ENCODE data around the gene TTLL10. TPM values are rescaled to one million over a fixed set of nuclear protein-coding genes. Genes with fewer than 3 reads are reported as not detected.

TTLL10 gene
- total RNA-seq, 4 donors from 2014 or later: 0.40 to 0.48 TPM; not detected in 2

DNA sequence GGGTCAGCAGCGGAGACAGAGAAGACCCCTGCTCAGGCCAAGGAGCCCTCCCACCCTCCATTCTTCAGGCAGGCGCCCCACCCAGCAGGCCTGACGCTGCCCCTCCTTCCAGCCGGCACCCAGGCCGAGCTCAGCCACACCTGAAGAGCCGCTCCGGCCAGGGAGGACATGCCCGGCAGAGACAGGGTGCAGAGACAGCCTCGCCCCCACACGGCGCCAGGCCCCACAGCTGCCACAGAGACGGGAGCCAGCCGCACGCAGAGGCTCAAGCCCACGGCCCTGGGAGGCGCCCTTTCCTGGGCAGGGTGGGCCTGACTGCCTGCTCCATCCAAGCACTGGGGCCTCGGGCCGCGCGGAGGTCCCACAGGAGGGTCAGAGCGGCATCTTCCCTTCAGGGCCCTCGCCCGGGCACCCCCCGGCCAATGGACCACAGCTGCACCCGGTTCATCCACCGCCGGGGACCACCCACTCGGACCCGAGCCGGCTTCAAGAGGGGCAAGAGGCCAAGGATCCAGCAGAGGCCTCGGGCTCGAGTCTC is 5.2 kb downstream of the TTLL10 start:
- intact Hi-C loops (cut with DNase I; ENCODE audit: low total_unique reads): no loop called here
- no peaks in the 10 kb centered on the region for H3K36me3 ChIP-seq
- DNase-seq: no peak
- in situ Hi-C loops (cut with MboI; ENCODE audit: low pct_ligation_motif_present in 1 of 4, low pct_unique_long_range_greater_than_20kb in 1 of 4, low sequenced_read_pairs in 3 of 4): no loop called here
- TF ChIP-seq, protein P1, sequence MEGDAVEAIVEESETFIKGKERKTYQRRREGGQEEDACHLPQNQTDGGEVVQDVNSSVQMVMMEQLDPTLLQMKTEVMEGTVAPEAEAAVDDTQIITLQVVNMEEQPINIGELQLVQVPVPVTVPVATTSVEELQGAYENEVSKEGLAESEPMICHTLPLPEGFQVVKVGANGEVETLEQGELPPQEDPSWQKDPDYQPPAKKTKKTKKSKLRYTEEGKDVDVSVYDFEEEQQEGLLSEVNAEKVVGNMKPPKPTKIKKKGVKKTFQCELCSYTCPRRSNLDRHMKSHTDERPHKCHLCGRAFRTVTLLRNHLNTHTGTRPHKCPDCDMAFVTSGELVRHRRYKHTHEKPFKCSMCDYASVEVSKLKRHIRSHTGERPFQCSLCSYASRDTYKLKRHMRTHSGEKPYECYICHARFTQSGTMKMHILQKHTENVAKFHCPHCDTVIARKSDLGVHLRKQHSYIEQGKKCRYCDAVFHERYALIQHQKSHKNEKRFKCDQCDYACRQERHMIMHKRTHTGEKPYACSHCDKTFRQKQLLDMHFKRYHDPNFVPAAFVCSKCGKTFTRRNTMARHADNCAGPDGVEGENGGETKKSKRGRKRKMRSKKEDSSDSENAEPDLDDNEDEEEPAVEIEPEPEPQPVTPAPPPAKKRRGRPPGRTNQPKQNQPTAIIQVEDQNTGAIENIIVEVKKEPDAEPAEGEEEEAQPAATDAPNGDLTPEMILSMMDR (IDR thresholded peaks at IDR 0.05): no peak
- TF ChIP-seq POLR2A (IDR thresholded peaks at IDR 0.05) (no peak), POLR2AphosphoS5 (IDR thresholded peaks at IDR 0.05) (no peak), EP300 (IDR thresholded peaks at IDR 0.05; ENCODE audit: low read depth) (no peak)
- H3K27me3 ChIP-seq: peaks cover 34% of the 10 kb centered on the region
- no peaks in the 10 kb centered on the region for H3K9me3 ChIP-seq
- peaks cover 0 to 2% (median 0%) of the 10 kb centered on the region in 4 donors for H3K4me1 ChIP-seq
- WGBS, 2 donors (ENCODE audit: low coverage in 1 of 2): 91% methylated on average over 27 of the region's 32 CpGs; no CpG with 5 or more reads in 1 of the 2 donors
- no peak overlapping the region for H3K27ac ChIP-seq
- no peak overlapping the region for H3K4me3 ChIP-seq

DNA sequence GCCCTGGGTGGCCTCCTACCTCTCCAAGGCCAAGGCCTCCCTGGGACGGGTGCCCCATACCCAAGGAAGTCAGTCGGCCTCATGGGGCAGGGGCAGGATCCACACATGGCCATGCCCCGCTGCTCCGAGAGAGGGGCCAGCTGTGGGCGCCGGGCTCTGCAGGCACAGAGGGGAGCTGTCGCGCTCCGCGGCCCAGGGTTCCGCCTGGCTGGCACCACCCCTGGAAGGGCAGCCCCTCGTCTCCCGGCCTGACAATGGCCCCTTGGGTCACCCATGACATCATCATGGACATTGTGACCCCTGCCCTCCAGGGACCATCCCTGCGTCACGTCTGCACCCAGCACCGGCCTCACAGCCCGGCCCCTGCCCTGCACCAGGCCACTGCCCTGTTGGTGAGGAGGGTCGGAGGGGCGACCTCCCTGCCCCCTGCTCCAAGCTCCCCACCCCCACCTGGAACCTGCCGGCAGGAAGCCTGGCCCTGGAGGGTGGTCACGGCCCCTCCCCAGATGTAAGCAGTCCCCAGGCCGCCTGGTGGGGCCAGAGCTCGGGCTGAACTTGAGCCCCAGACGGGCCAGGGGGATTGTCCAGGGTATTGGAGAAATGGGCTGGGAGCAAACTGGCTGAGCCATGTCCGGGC is 5.8 kb downstream of the TTLL10 start:
- Histone ChIP-seq H3K27ac (no peak overlapping the region), H3K9me3 (no peaks in the 10 kb centered on the region), H3K4me3 (no peak overlapping the region), H3K4me1 (no peaks in the 10 kb centered on the region), H3K27me3 (peaks cover 28% of the 10 kb centered on the region), H3K36me3 (no peaks in the 10 kb centered on the region)
- DNase-seq: peak; percentile 5
- in situ Hi-C loops (cut with MboI; ENCODE audit: low pct_ligation_motif_present in 1 of 4, low pct_unique_long_range_greater_than_20kb in 1 of 4, low sequenced_read_pairs in 3 of 4): no loop called here
- intact Hi-C loops (cut with DNase I; ENCODE audit: low total_unique reads): no loop called here
- TF ChIP-seq EP300 (IDR thresholded peaks at IDR 0.05; ENCODE audit: low read depth) (no peak), POLR2AphosphoS5 (IDR thresholded peaks at IDR 0.05) (no peak), POLR2A (IDR thresholded peaks at IDR 0.05) (no peak)
- TF ChIP-seq, protein P1 (IDR thresholded peaks at IDR 0.05): no peak
- 86% methylated on average over 12 of the region's 25 CpGs; no CpG with 5 or more reads in 1 of the 2 donors for WGBS, 2 donors (ENCODE audit: low coverage in 1 of 2)

GRCh38 chr1:1179983-1180861 is 6.5 kb downstream of the TTLL10 start:
- intact Hi-C loops (cut with DNase I; ENCODE audit: low total_unique reads): no loop called here
- Histone ChIP-seq H3K9me3 (no peaks in the 10 kb centered on the region), H3K36me3 (no peaks in the 10 kb centered on the region), H3K4me3 (no peak overlapping the region), H3K4me1 (no peaks in the 10 kb centered on the region), H3K27ac (no peak overlapping the region), H3K27me3 (peaks cover 28% of the 10 kb centered on the region)
- WGBS, 2 donors (ENCODE audit: low coverage in 1 of 2): 68 to 80% methylated on average over 2 to 42 of the region's 51 CpGs
- in situ Hi-C loops (cut with MboI; ENCODE audit: low pct_ligation_motif_present in 1 of 4, low pct_unique_long_range_greater_than_20kb in 1 of 4, low sequenced_read_pairs in 3 of 4): no loop called here
- no peak for TF ChIP-seq POLR2AphosphoS5 (IDR thresholded peaks at IDR 0.05)
- TF ChIP-seq, protein P1 (IDR thresholded peaks at IDR 0.05): no peak
- TF ChIP-seq POLR2A (IDR thresholded peaks at IDR 0.05): no peak
- no peak for TF ChIP-seq EP300 (IDR thresholded peaks at IDR 0.05; ENCODE audit: low read depth)
- DNase-seq: peak; percentile 5

All from transverse colon (tissue), 4 donors.